KG1 (cell line): ENCODE data around the gene TRAF3.

Source experiments
- DNase-seq: peaks from one replicate; lab custom pipeline; 2025; lab: John Stamatoyannopoulos, UW

TRAF3 gene

GRCh38 chr14:102776761-102777710 is at the start of gene TRAF3:
Gene TRAF3 (plus strand): TSS chr14:102777449. CDS start chr14:102870202, 92,753 bp downstream.
- DNase-seq, result peak; percentile 31

GRCh38 chr14:102728501-102728900 is 48.7 kb upstream of the TRAF3 start:
- DNase-seq, result no peak

DNA sequence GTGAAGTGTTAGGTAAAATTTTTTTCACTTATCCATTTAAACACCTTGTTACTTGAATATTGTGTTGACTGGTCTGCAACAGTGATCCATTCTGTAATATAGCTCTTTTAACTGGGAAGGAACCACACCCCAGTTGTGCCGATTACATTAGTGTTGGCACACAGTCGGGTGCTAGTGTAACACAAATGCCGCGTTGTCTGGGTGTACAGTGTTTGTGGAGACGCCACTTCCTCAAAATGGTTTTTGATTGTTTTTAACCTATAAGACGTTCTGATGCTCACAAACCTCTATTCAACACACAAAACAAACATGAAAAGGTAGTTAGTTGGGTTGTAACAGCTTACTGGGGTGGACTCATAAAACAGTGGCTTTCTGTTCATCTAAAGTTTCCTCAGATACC is 48.0 kb upstream of the TRAF3 start:
- no peak for DNase-seq

- no peak for DNase-seq
Measured at GRCh38 chr14:102729825-102730224, 47.4 kb upstream of the TRAF3 start.

DNA sequence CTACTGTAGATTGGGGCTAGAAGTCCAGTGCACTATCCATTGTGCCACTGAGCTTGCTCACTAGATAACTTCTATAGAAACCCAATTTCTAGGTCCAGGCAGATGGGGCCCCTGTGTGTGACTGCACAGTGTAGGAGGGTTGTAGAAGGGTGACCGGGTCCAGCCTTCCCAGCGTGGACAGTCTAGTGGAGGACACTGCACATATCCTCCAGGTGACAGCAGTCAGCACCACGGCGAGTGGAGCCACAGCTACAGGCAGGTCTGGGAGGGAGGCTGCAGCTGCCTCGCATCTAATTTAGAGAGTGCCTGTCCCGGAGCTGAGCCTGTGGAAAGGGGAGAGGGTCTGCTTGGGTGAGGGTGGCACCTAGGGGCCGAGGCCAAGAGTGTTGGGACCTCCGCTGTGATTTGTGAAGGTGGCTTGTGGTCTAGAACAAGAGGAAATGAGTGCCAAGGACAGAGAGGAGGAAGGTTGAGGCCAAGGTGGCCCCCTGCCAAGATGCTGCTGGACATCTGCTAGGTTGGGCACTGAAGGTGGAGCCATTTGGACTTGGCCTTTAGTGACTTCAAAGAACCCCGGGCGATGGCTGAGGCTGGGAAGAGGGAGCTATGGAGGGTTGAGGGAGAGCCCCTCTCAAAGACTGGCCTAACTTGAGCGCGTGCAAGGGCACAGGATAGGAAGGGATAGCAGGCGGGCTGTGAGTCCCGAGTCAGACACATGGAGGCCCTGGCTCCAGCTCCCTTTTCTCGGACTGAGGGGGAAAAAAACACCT is 46.0 kb upstream of the TRAF3 start:
- DNase-seq, result no peak

- DNase-seq, result no peak
Measured at GRCh38 chr14:102731871-102732800, 45.1 kb upstream of the TRAF3 start.

DNA sequence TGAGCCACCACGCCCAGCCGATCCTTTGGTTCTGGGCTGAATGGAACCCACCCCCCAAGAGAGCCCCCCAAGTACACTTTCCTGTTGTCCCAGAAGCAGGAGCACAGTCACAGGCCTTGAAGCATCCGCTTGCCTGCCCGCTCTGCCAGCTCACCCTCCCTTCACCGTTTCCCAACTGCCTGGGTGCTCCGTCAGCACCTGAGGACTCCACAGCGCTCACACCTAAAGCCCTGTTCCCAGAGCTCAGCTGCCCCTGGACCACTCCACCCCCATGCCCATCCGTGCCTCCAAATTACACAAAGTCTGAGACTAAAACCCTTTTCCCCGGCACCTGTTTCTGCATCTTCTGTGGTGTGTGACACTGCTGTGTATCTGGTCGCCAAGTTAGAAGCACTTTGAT is 44.3 kb upstream of the TRAF3 start:
- DNase-seq, result no peak

GRCh38 chr14:102733326-102733725 is 43.9 kb upstream of the TRAF3 start:
- no peak for DNase-seq

DNA sequence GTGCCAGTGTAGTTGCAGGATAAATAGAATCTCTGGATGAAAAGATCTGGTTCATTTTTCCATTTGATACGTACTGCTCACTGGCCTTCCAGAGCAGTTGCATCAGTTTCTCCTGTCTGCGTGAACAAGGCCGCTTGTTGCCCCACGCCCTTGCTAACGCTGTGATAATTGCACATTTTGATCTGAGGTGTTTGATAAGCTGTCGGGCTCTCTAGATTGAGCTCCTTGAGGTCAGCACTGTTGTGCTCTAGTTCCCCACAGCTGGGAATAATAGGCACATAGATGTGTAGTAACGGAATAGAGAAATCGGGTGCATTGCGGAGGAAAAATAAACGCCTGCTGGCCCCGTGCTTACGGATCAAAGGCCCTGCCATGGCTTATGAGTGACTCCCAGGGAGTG is 42.8 kb upstream of the TRAF3 start:
- DNase-seq, result no peak

DNA sequence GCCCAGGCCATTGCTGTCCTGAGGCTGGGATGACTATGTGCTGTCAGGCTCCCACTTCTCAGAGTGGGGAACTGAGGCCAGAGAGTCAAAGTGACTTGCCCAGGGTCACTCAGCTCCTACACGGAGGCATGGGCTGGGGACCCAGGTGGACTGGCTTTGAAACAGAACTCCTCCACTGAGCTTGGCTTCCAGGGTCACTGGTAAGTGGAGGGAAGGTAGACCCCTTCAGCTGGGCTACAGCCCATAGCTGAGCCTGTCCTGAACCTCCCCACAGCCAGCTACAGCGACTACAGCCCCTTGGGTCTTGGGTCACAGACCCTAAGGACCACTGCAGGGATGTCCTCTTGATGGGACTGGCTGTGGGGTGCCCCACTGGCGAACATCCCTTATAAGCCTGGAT is 40.3 kb upstream of the TRAF3 start:
- no peak for DNase-seq

DNA sequence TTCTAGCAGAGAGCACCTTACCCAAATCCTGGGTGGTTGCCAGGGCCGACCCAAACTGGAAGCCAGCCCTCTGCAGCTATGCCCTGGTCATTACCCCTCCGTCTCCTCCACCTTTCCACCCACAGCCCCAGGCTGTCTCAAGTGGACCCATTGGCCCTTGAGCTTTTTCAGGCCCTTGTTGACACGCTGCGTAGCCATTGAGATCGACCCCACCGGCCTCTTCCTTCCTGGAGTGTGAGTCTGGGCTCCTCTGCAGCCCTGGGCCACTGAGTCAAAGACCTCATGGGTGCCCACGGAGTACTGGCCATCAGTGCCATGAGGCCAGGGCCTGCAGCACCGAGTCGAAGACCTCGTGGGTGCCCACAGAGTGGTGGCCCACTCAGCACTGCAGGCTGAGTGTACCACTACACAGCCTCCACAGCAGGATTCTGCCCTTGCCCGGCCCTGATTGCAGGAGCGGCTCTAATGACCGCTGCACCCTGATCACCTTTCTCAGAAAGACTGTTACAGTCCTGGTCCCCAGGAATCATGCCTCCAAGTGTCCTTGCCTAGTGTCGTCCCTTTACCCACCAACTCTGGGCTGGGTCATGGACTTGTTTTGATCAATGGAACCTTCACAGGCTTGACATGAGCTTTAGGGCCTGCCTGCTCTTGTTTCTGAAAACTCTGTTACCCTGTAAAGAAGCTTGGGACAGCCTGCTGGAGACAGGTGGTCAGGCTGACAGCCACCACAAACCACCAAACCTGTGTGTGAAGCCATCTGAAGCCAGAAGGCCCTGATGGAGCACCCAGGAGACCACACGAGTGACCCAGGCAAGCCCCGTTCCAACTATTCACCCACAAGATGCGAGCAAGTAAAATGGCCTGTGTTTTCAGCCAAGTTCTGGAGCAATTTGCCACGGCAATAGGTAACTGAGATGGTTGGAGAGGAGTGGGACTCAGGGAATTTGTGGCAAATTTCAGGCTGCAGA is 39.6 kb upstream of the TRAF3 start:
- DNase-seq, result no peak

DNA sequence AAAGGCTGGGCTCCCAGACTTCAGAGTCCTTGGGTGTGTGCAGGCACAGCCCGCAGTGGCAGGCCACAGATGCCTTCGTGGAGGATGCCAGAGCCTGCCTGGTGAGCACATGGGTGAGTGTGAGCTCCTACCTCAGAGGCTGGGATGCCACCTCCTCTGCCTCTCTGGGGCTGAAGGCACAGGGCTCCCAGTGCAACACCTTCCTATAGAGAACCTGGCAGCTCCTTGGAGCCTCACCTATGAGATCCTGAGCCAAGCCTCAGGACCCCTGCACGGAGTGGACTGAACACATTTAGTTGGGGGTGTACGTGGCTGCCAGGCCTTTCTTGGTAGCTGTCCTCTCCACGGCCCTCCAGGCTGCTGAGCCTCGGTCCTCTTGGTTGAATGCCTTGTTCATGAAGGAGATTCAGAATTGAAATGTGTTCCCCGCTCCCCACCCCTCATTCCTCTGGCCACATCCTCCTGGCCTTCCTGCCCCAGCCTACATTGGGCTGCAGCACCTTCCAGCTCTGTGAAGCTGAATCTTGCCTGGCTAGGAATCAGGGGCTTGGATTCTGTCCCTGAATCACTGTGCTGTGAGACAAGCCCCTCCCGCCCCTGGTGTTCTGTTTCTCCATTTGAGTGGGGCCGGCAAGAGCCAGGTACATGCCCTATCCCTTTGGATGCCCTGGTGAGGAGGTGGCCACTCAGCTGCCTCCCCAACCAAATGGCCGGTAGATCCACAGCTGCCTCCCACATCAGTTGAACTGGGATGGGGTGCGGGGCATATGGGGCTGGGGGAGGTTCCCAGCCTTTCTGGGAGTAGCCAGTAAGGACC is 38.7 kb upstream of the TRAF3 start:
- no peak for DNase-seq

DNA sequence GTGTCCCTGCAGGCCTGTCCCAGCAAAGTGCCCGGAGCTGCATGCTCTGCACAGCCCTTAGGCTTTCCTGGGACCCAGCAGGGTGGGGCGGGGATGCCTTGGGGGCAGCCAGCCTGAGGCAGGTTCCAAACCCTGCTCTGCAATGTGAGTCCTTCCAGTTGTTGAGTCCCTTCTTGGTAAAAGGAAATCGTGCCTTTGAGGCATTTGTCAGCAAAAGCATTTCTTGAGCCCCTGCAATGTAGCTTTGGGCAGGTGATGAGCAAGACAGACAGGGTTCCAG is 38.1 kb upstream of the TRAF3 start:
- no peak for DNase-seq

GRCh38 chr14:102746634-102747438 is 30.4 kb upstream of the TRAF3 start:
- DNase-seq, result no peak

DNA sequence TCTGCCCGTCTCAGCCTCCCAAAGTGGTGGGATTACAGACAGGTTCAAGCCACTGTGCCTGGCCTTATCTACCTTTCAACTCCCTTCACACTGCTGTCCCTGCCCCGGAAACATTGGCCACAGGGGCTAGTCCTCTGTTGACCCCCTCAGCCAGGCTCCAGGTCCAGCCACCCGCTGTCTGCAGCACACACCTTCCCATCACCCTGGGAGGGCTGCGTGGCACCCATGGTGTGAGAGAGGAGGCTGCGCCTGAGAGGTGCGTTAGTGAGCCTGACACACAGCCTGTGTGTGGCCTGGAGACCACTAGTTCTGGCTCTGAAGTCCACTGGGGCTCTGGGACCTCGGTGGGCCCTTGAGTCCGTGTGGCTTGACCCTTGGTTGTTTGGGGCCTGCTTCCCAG is 28.4 kb upstream of the TRAF3 start:
- DNase-seq, result no peak

GRCh38 chr14:102749393-102750305 is 27.6 kb upstream of the TRAF3 start:
- DNase-seq, result no peak

- no peak for DNase-seq
Measured at GRCh38 chr14:102750376-102750775, 26.9 kb upstream of the TRAF3 start.

- no peak for DNase-seq
Measured at GRCh38 chr14:102751088-102751487, 26.2 kb upstream of the TRAF3 start.
